ENCODE results near the gene MBNL1. TPM values are rescaled to one million over a fixed set of nuclear protein-coding genes. Genes with fewer than 3 reads are reported as not detected.

MBNL1 gene
- total and polyA plus RNA-seq, 2 donors (not counting 3 experiments of a cell fraction or from before 2014, with no cell fraction given) = 179 to 362 TPM

GRCh38 chr3:152325136-152325535, 56.4 kb downstream of the MBNL1 start:
- TF ChIP-seq EZH2 (IDR thresholded peaks at IDR 0.05; ENCODE audit: borderline replicate concordance, low read depth, low read length, severe bottlenecking) (no peak), JUN (IDR thresholded peaks at IDR 0.05; ENCODE audit: borderline replicate concordance, insufficient read depth, insufficient read length, low read depth) (no peak), GATA2 (IDR thresholded peaks at IDR 0.05; ENCODE audit: insufficient read depth, insufficient read length, low read depth, low read length) (no peak), MAX (IDR thresholded peaks at IDR 0.05; ENCODE audit: insufficient read depth, insufficient read length) (no peak), CTCF (IDR thresholded peaks at IDR 0.05; ENCODE audit: extremely low read depth in 1 of 2, insufficient read depth in 1 of 2, low read depth in 1 of 2, low read length in 2 of 2) (no peak), POLR2A (IDR thresholded peaks at IDR 0.05; ENCODE audit: low read depth, low read length) (no peak), FOS (IDR thresholded peaks at IDR 0.05; ENCODE audit: borderline replicate concordance, insufficient read depth, low read length) (no peak), POLR2AphosphoS5 (IDR thresholded peaks at IDR 0.05; ENCODE audit: insufficient read depth, low read depth, low read length) (no peak), MYC (IDR thresholded peaks at IDR 0.05; ENCODE audit: low read depth, low read length) (no peak)
- Histone ChIP-seq H3K4me1 (ENCODE audit: control insufficient read depth, extremely low read depth, insufficient read depth, low read length) (peaks cover 85% of the 10 kb centered on the region), H4K20me1 (replicated peaks; ENCODE audit: control insufficient read depth, extremely low read depth, insufficient read depth, low read length) (no peaks in the 10 kb centered on the region), H3K4me2 (ENCODE audit: insufficient read depth, low read length) (no peak overlapping the region), H3K9me1 (replicated peaks; ENCODE audit: control insufficient read depth, extremely low read depth, insufficient read depth, low read length) (no peaks in the 10 kb centered on the region), H2AFZ (ENCODE audit: low read depth, low read length) (no peak overlapping the region), H3K9ac (replicated peaks; ENCODE audit: extremely low read depth, insufficient read depth, low read length) (no peak overlapping the region), H3K4me3 (replicated peaks in 1 of 3; ENCODE audit: insufficient read depth in 1 of 3, low read depth in 1 of 3, low read length in 3 of 3) (no peak overlapping the region), H3K27me3 (ENCODE audit: control insufficient read depth in 2 of 2, insufficient read depth in 2 of 2, low read length in 2 of 2) (no peaks in the 10 kb centered on the region), H3K79me2 (ENCODE audit: control insufficient read depth, insufficient read depth, low read length) (peaks cover 80% of the 10 kb centered on the region), H3K27ac (ENCODE audit: insufficient read depth, low read depth, low read length) (no peak overlapping the region), H3K36me3 (ENCODE audit: control insufficient read depth in 2 of 2, extremely low read depth in 1 of 2, insufficient read depth in 2 of 2, low read length in 2 of 2) (no peaks in the 10 kb centered on the region), H3K9me3 (replicated peaks; ENCODE audit: control insufficient read depth, insufficient read depth, low read length) (no peaks in the 10 kb centered on the region)
- ChIA-PET CTCF (no interaction called here), POLR2A (no interaction called here)
- DNase-seq (ENCODE audit: low read depth, low spot score) = no peak
- intact Hi-C loops (cut with micrococcal nuclease) = no loop called here
- dilution Hi-C loops (cut with MboI; ENCODE audit: extremely low pct_ligation_motif_present, low sequenced_read_pairs) = no loop called here
- FAIRE-seq = no peak
- BruUV-seq (replicated peaks) = no TSS peak
